Left cardiac atrium (tissue), 4 donors: ENCODE data around the gene RPTOR. TPM values are rescaled to one million over a fixed set of nuclear protein-coding genes. Genes with fewer than 3 reads are reported as not detected.

Experiments used
- ATAC-seq, 2 donors: fragments of 200-7000 bp; cut with Tn5 transposase; one replicate each; pipeline ENCODE4 v1.9.1; 2020; ENCODE audit warnings: mild to moderate bottlenecking in 2 of 2, moderate library complexity in 2 of 2
- DNase-seq: peaks from one replicate; pipeline ENCODE4 v3.0.0-alpha.2; 2020
- intact Hi-C, 2 donors: fragments of 100-400 bp; cut with DNase I; formaldehyde crosslinking; loops; one replicate each; pipeline versions ENCODE4 v1.14.1 to v1.15.1; 2022 to 2023
- total RNA-seq, 2 donors: library from RNA; stranded (reverse); fragmentation: NEBNext Ultra II Directional; extraction: Animal tissue kit (Norgen Biotek cat#: 25700); gene quantifications; one replicate each; pipeline ENCODE4 v1.2.1, GENCODE V29; 2021
- donor health status: DM: no; HTN: yes; CAD: no.
- donor health status: DM: no; HTN: yes; CAD: no; lungs with severe emphysema.
- donor health status: DM: yes; HTN: yes; CAD: no.
- donor health status: Dilated cardiomyopathy.

RPTOR gene
- total RNA-seq, 2 donors from 2014 or later, result 18.9 to 22.9 TPM

- no peak for ATAC-seq
- DNase-seq, result peak; percentile 6
- intact Hi-C loops, result no loop called here
These were observed 406.0 kb downstream of the RPTOR start for GRCh38 chr17:80950466-80951120.

- DNase-seq (peak; percentile 17), ATAC-seq (no peak)
- intact Hi-C loops, result no loop called here
These were observed 406.8 kb downstream of the RPTOR start for GRCh38 chr17:80951121-80952090.

GRCh38 chr17:80952291-80952690, 407.7 kb downstream of the RPTOR start:
- ATAC-seq (no peak), DNase-seq (peak; percentile 11)
- intact Hi-C loops, result no loop called here

- no peak for ATAC-seq
These were observed 409.1 kb downstream of the RPTOR start for GRCh38 chr17:80953471-80954315.

GRCh38 chr17:80955078-80955477, 410.4 kb downstream of the RPTOR start:
- DNase-seq, result peak; percentile 10
- intact Hi-C loops, result no loop called here
- ATAC-seq, result no peak

More at GRCh38 chr17:80953471-80954315, 409.1 kb downstream of the RPTOR start:
- intact Hi-C loops, result no loop called here
- peak; percentile 9 for DNase-seq

GRCh38 chr17:80955671-80956280, 411.1 kb downstream of the RPTOR start:
- intact Hi-C loops, result no loop called here
- ATAC-seq (no peak), DNase-seq (peak; percentile 9)

GRCh38 chr17:80956321-80957190, 411.9 kb downstream of the RPTOR start:
- ATAC-seq (no peak), DNase-seq (peak; percentile 12)
- intact Hi-C loops, result no loop called here

- intact Hi-C loops, result no loop called here
- DNase-seq (peak; percentile 17), ATAC-seq (no peak)
These were observed 412.9 kb downstream of the RPTOR start for GRCh38 chr17:80957461-80957941.

GRCh38 chr17:80959330-80960036, 414.8 kb downstream of the RPTOR start:
- intact Hi-C loops, result loop anchor here in 1 of 2 donors (10.0 kb wide), 1 partner anchor 85 kb away; no protein-coding TSS in a partner anchor
- ATAC-seq (peak; percentile 94), DNase-seq (peak; percentile 91)

GRCh38 chr17:80960037-80960796, 415.6 kb downstream of the RPTOR start:
- ATAC-seq (peak; percentile 17 to 28), DNase-seq (no peak)
- intact Hi-C loops, result loop anchor here in 1 of 2 donors (10.0 kb wide), 1 partner anchor 85 kb away; no protein-coding TSS in a partner anchor

GRCh38 chr17:80960797-80961452, 416.3 kb downstream of the RPTOR start:
- ATAC-seq (no peak), DNase-seq (no peak)
- intact Hi-C loops, result loop anchor here in 1 of 2 donors (10.0 kb wide), 1 partner anchor 86 kb away; no protein-coding TSS in a partner anchor

- intact Hi-C loops, result loop anchor here in 1 of 2 donors (10.0 kb wide), 1 partner anchor 87 kb away; no protein-coding TSS in a partner anchor
- DNase-seq, result no peak
- no peak for ATAC-seq
These were observed 417.1 kb downstream of the RPTOR start for GRCh38 chr17:80961541-80962330.

- ATAC-seq (no peak), DNase-seq (no peak)
- intact Hi-C loops, result loop anchor here in 1 of 2 donors (10.0 kb wide), 1 partner anchor 88 kb away; no protein-coding TSS in a partner anchor
These were observed 418.0 kb downstream of the RPTOR start for GRCh38 chr17:80962356-80963329.
